Tibial nerve (tissue), 3 donors: ENCODE data around the gene C17orf75.

Experiments used
- POLR2A ChIP-seq, 2 donors: fragments of 450-650 bp; IDR thresholded peaks; one replicate each; pipeline ENCODE4 v1.6.1; 2017; ENCODE audit warnings: antibody characterized with exemption in 2 of 2, mild to moderate bottlenecking in 2 of 2, moderate library complexity in 2 of 2
- TF ChIP-seq, protein P1 (sequence below), 5 experiments: fragments of 200-600 bp in 3 of 5; fragments of 450-650 bp in 2 of 5; sonication (generic) in 3 of 5; IDR thresholded peaks; one replicate each; pipeline ENCODE4 v1.5.1; 2016 to 2019; ENCODE audit warnings: antibody characterized with exemption in 5 of 5, mild to moderate bottlenecking in 3 of 5, moderate library complexity in 2 of 5

DNA sequence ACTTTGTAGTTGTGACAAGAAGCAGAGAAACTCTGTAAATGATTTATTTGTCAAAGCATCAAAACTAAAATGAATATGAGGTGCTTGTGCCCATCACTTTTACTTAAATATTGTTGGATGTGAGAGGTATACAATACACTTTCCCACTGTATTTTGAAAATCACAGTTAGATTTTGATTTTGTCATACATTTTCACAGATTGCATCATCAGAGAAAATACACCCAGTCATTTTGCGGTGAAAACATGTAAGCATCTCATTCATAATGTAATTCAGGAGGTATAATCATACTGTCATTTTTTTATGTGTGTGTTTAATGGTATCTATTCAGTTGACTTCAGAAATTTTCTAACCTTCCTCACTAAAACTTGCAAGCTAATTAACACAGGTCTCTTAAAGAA, 19.3 kb upstream of the C17orf75 start:
- TF ChIP-seq, protein P1, sequence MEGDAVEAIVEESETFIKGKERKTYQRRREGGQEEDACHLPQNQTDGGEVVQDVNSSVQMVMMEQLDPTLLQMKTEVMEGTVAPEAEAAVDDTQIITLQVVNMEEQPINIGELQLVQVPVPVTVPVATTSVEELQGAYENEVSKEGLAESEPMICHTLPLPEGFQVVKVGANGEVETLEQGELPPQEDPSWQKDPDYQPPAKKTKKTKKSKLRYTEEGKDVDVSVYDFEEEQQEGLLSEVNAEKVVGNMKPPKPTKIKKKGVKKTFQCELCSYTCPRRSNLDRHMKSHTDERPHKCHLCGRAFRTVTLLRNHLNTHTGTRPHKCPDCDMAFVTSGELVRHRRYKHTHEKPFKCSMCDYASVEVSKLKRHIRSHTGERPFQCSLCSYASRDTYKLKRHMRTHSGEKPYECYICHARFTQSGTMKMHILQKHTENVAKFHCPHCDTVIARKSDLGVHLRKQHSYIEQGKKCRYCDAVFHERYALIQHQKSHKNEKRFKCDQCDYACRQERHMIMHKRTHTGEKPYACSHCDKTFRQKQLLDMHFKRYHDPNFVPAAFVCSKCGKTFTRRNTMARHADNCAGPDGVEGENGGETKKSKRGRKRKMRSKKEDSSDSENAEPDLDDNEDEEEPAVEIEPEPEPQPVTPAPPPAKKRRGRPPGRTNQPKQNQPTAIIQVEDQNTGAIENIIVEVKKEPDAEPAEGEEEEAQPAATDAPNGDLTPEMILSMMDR (IDR thresholded peaks at IDR 0.05), result no peak
- TF ChIP-seq POLR2A (IDR thresholded peaks at IDR 0.05), result no peak
